Measurements from ENCODE around the gene SGMS2.

DNA sequence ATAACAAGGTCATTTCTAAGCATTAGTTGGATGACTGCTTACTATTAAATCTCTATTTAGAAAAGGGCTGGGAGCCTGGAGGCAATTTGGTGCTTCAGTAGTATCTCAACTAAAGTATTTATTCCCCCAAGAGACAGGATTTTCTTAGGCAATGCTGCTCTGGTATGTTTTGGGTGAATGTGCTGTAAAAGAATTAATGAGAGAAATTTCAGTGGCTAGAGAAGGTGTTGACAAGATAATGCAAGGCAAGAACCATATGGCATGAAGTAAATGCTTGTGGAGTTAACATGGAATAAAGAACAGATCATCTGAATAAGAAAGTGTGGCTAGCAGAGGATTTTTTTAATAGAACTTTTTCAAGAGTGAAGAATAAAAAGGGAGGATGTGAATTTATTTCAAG, 110.5 kb downstream of the SGMS2 start:
- TF ChIP-seq, protein P1, sequence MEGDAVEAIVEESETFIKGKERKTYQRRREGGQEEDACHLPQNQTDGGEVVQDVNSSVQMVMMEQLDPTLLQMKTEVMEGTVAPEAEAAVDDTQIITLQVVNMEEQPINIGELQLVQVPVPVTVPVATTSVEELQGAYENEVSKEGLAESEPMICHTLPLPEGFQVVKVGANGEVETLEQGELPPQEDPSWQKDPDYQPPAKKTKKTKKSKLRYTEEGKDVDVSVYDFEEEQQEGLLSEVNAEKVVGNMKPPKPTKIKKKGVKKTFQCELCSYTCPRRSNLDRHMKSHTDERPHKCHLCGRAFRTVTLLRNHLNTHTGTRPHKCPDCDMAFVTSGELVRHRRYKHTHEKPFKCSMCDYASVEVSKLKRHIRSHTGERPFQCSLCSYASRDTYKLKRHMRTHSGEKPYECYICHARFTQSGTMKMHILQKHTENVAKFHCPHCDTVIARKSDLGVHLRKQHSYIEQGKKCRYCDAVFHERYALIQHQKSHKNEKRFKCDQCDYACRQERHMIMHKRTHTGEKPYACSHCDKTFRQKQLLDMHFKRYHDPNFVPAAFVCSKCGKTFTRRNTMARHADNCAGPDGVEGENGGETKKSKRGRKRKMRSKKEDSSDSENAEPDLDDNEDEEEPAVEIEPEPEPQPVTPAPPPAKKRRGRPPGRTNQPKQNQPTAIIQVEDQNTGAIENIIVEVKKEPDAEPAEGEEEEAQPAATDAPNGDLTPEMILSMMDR (IDR thresholded peaks at IDR 0.05), result no peak
- no peak for TF ChIP-seq POLR2A (IDR thresholded peaks at IDR 0.05)
